Stimulated activated CD8-positive, alpha-beta memory T cell treated with anti-CD3 and anti-CD28 coated beads, Interleukin-12 subunit alpha, Interleukin-12 subunit beta, amount 100 ng/mL, for 24 hours (primary cell): ENCODE results near the gene CGB3.
A peak's percentile ranks its signal among the peaks of the same experiment; 100 is the strongest.

Experiments used
- DNase-seq: peaks from one replicate; pipeline ENCODE4 v3.0.0-alpha.2; 2020; ENCODE audit errors: extremely low read depth

The CGB3 gene

DNA sequence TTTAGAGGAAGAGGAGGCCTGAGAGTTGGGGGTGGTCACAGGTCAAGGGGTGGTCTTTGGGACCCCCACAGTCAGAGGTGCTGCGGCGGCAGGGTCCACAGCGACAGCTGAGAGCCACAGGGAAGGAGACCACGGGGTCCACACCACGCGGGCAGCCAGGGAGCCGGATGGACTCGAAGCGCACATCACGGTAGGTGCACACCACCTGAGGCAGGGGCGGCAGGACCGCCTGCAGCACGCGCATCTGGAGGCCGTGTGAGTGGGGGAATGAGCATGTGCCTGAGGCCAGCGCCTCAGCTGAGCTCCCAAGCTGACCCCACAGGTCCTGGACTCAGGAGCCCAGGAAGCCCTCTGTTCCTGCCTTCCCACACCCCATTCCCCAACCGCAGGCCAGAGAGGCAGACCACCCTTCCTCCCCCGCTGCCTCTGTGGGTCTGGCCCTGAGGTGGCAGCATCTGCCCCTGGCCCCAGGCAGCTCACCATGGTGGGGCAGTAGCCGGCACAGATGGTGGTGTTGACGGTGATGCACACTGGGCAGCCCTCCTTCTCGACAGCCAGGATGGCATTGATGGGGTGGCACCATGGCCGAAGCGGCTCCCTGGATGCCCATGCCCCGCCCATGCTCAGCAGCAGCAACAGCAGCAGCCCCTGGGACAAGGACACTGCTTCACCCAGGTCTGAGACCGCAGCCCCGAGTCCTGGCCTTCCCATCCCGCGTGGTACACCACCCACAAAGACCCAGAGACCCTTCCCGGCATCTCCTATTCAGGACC lies 7.9 kb downstream of the CGB3 start:
- DNase-seq: no peak

- DNase-seq: no peak
Observed at GRCh38 chr19:49014870-49015255, 9.3 kb downstream of the CGB3 start.

DNA sequence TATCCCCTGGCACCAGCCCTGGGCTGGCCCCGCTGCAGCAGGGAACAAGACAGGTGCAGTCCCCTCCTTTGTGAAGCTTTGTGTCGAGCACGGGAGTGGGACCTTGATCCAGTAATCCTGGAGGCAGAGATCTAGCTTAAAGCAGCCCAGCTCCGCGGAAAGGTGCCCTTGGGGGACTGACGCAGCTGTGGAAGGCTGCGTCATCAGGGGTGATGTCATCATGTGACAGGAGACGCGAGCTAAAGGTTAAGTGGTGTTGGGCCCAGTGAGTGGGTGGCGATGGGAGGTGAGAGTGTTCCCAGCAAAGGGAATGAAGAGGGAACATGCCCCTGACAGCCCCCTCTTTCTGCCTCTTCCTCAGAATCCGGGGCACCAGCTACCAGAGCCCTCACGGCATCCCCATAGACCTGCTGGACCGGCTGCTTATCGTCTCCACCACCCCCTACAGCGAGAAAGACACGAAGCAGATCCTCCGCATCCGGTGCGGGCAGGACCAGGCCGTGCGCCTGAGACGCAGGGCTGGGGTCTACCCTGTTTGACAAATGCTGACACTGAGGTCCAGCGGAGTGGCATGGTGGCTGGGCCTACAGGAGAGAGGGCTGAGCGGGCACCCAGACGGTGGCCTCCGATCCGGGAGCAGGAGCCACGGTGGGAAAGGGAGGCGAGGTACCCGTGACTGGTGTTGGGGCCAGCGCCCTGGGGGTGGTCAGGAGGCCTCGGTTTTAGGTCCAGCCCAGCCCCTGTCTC lies 9.8 kb downstream of the CGB3 start:
- DNase-seq: no peak

DNA sequence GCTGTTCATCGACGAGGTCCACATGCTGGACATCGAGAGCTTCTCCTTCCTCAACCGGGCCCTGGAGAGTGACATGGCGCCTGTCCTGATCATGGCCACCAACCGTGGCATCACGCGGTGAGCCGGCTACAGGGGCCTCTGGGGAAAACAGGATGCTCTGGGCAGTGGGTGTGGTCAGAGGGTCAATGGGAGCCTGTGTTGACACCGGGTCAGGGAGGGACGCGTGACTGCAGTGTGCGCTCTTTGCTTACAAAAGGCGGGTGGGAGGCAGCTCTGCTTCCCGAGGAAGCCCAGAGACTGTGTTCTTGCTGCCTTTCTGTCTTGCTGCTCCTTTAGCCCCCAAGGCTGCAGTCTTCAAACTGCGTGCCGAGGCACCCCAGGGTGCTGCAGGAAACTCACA lies 12.9 kb downstream of the CGB3 start:
- no peak for DNase-seq

GRCh38 chr19:49010453-49010852 lies 13.7 kb downstream of the CGB3 start:
- DNase-seq: no peak

- DNase-seq: no peak
Observed at GRCh38 chr19:49009828-49010227, 14.3 kb downstream of the CGB3 start.

DNA sequence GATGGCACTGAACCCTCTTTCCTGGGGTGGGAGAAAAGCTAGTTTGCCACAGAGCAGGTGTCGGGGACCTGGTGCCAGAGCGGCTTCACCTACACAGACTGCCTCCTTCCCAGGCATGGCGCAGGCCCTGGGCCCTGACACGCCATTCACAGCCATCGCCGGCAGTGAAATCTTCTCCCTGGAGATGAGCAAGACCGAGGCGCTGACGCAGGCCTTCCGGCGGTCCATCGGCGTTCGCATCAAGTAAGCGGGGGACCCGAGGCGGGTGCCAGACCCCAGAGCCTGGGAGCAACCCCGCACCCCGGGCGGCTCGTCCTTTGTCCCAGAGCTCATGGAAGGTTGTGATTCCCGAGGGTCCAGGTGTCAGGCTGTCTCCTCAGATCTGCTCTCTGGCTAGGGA lies 17.2 kb downstream of the CGB3 start:
- no peak for DNase-seq

DNA sequence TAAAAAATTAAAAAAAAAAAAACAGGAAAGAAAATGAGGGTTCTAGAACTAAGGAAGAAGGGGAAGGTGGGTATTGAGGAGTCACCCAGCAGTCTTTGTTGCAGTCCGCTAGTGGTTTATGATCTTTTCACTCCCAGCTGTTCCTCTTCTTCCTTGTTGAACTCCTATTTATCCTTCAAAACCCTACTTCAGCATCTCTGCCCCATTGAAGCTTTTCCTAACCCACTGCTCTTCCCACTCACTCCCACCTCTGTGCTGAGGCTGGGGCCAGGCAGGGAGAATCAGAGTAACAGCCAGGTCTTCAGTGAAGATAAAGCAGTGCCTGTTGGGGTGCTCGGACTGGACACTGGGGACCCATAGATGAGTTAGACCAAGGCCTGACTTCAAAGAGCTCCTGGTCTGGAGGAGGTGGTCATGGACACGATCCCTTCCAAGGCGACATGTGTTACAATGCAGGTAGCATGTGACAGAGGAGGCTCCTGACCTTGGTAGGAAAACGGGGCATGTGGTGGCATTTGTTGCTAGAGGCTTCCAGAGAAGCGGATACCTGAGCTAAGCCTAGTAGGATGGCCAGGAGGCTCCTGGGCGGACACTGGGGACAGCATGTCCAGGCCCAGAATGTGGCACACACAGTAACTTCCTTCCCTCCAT lies 19.0 kb downstream of the CGB3 start:
- no peak for DNase-seq

DNA sequence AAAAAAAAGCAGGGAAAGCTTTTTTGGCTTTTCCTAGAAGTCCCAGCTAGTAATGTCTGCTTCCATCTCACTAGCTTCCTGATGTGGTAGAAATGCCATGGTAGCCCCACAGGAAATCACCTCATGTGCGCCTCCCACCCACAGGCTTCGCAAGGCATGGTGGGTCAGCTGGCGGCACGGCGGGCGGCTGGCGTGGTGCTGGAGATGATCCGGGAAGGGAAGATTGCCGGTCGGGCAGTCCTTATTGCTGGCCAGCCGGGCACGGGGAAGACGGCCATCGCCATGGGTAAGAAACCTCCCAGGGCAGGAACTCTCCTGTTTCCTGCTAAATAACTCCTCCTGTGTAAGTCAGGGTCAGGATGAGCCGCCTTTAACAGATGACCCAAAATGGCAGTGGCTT lies 20.0 kb downstream of the CGB3 start:
- DNase-seq: no peak

GRCh38 chr19:48999481-49000325 lies 24.4 kb downstream of the CGB3 start:
- DNase-seq: peak; percentile 31

DNA sequence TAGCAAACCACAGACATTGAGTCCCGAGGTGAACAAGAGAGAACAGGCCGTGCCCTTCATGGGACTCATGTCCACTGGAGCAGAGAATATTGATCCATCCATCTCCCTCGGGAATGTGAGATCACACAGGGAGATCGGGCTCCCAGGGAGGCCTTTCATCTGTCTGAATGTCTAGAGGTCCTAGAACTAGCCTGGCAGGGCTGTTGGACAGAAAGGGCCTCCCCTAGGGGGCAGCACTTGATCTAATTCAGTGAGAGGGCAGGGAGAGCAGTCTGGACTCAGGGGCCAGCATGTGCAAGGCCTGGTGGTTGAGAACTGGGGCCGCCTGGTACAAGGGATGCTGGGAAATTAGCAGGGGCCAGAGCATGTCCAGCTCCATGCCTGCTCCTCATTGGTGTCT lies 26.2 kb downstream of the CGB3 start:
- DNase-seq: no peak

DNA sequence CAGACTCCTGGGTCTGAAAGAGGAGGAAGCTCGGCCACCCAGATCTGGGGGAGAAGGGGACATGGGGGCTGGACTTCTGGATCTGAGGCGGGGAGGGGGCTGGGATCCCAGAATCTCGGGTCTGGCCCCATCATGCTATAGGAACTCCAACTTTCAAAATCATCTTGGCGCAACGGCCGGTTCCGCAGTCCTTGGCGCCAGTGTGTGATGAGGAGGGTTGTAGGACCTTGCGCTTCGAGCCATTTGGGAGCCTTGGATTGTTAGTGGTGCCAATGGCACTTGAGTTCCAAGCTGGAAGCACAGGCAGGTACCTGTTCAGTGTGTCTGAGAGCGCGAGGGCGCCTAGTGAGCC lies 30.1 kb downstream of the CGB3 start:
- DNase-seq: no peak

- DNase-seq: peak; percentile 99
Observed at GRCh38 chr19:48993175-48994034, 30.7 kb downstream of the CGB3 start, which contains the start of the genes GYS1 and RUVBL2. GYS1 (minus strand) TSS chr19:48993309; CDS start chr19:48993112, 197 bp downstream. RUVBL2 (plus strand) TSS chr19:48993887; CDS start chr19:48993912, 25 bp downstream.

- DNase-seq: no peak
Observed at GRCh38 chr19:48992581-48993174, 31.5 kb downstream of the CGB3 start.

- DNase-seq: no peak
Observed at GRCh38 chr19:48991873-48992580, 32.1 kb downstream of the CGB3 start.

DNA sequence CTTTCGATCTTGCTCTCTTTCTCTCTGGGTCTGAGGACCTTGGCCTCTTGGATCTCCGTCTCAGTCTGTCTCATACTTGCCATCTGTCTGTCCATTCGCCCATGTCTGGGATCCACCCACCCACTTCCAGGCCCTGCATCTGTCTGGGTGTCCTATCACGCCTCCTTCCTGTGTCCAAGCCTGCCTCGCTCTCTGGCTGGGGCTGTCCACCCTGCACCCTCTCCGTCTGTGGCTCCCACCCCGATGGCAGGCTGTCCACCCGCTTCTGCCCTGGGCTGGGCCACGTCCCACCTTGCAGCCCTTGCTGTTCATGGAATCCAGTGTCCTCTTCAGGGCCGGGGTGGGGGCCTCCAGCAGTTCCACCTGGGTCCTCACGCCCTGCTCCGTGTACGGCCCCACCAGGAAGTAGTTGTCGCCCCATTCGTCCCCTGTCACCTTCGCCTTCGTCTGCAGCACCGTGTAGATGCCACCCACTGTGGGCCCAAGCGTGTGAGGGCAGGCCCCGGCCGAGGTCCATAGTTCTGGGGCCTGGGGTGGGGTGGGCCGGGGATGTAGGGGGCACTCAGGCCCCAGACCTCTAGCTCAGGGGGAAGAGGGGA lies 33.0 kb downstream of the CGB3 start:
- DNase-seq: no peak

GRCh38 chr19:48990400-48990799 lies 33.7 kb downstream of the CGB3 start:
- DNase-seq: no peak

DNA sequence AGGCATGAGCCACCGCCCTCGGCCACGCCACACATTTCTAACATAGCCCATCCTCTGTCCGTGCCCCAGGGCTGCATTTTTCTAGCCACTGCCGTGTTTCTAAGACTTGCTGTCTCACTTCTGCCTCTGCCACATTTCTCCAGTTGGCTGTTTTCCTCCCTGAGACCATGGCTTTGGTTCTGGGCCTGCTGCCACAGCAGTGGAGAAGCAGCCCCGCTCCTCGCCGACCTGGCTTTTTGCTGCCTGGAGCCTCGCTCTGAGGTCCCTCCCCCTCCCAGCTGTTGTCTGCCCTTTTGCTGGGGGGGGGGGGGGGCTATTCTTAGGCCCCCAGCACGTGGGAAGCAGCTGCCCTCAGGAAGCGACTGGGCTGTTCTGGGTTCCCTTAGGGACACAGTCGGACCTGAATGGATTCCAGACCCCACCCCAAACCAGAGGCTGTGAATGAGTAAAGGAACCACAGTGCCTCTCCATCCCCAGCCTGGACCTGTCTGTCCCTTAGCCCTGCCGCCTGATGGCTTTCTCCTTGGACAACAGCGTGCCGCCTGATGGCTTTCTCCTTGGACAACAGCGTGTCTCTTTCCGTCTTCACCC lies 34.3 kb downstream of the CGB3 start:
- no peak for DNase-seq

DNA sequence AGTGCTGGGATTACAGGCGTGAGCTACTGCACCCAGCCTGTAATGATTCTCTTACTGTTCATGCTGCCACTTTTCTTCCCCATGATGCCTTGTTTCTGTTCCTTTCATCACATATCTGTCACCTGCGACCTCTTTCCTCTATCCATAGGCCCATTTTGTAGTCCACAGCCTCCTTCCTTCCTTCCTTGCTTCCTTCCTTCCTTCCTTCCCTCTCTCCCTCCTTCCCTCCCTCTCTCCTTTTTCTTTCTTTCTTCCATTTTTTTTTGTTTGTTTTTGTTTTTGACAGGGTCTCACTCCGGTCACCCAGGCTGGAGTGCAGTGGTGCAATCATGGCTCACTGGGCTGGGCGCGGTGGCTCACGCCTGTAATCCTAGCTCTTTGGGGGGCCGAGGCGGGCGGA lies 35.3 kb downstream of the CGB3 start:
- no peak for DNase-seq
